Calu3 (cell line): ENCODE measurements around the gene FAM124B. TPM values are rescaled to one million over a fixed set of nuclear protein-coding genes. Genes with fewer than 3 reads are reported as not detected.

Experiments used
- BruUV-seq: library from RNA; stranded (reverse); fragments of 400-500 nt; replicated peaks from 2 replicates; lab custom pipeline; 2021; lab: Mats Ljungman, UMichigan
- CTCF ChIA-PET: fragments of 300-600 bp; sonication (Branson Sonifier 250); formaldehyde crosslinking; loops from one replicate; lab custom pipeline; 2022; ENCODE audit warnings: antibody characterized with exemption; lab: Charles Lee
- DNase-seq: peaks from one replicate; pipeline ENCODE4 v3.0.0; 2022
- H3K27ac Mint-ChIP-seq: one replicate; pipeline ENCODE4 v1.8.0; 2022; ENCODE audit warnings: mixed read lengths; ENCODE audit not compliant: unreplicated experiment
- H3K27me3 Mint-ChIP-seq: one replicate; pipeline ENCODE4 v1.8.0; 2022; ENCODE audit warnings: mixed read lengths; ENCODE audit not compliant: unreplicated experiment
- H3K36me3 Mint-ChIP-seq: one replicate; pipeline ENCODE4 v1.8.0; 2022; ENCODE audit warnings: mild to moderate bottlenecking, moderate library complexity, mixed read lengths; ENCODE audit not compliant: insufficient read depth, unreplicated experiment
- H3K4me1 Mint-ChIP-seq: one replicate; pipeline ENCODE4 v1.8.0; 2022; ENCODE audit warnings: mild to moderate bottlenecking, low read depth, mixed read lengths; ENCODE audit not compliant: unreplicated experiment
- H3K4me3 Mint-ChIP-seq: one replicate; pipeline ENCODE4 v1.8.0; 2022; ENCODE audit warnings: mild to moderate bottlenecking, low read depth, moderate library complexity, mixed read lengths; ENCODE audit not compliant: unreplicated experiment
- H3K9me3 Mint-ChIP-seq: one replicate; pipeline ENCODE4 v1.8.0; 2022; ENCODE audit warnings: low read depth, mixed read lengths; ENCODE audit not compliant: unreplicated experiment
- CTCF ChIP-seq: fragments of 200-600 bp; IDR thresholded peaks from one replicate; pipeline ENCODE4 v1.8.0; 2022; ENCODE audit warnings: antibody characterized with exemption; ENCODE audit not compliant: unreplicated experiment
- intact Hi-C: fragments of 100-400 bp; cut with micrococcal nuclease; formaldehyde crosslinking; loops from one replicate; pipeline ENCODE4 v1.10.0; 2022; ENCODE audit not compliant: unreplicated experiment
- total RNA-seq: library from RNA; stranded (reverse); gene quantifications from 2 replicates; pipeline ENCODE4 v1.2.3, GENCODE V29; 2022

Gene FAM124B
- total RNA-seq, 1 experiment from 2014 or later: not detected

DNA sequence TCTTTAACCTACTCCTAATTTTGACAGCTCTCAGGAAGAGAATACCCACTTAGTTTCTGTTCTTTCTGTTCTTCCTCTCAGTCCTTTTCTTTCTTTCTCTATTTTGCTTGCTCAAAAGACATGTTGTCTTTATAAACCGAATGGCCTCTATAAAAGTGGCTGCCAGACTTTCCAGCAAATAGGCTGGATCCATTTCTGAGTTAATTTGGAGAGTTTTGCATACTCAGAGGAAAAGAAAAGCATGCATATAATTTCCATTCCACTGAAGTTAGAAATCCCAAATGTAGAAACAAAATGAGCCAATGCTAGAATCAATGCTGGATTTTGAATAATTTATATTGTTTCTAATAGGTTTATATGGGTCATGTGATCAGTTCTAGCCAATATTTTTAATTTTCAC is 65.9 kb downstream of the FAM124B start:
- intact Hi-C loops: no loop called here
- H3K4me3 Mint-ChIP-seq: no peak overlapping the region
- no TSS peak for BruUV-seq
- DNase-seq: no peak
- no peak for TF ChIP-seq CTCF
- H3K4me1 Mint-ChIP-seq: no peaks in the 10 kb centered on the region
- CTCF ChIA-PET: no interaction called here
- no peaks in the 10 kb centered on the region for H3K27me3 Mint-ChIP-seq
- H3K27ac Mint-ChIP-seq: no peak overlapping the region
- no peaks in the 10 kb centered on the region for H3K9me3 Mint-ChIP-seq
- H3K36me3 Mint-ChIP-seq: no peaks in the 10 kb centered on the region

GRCh38 chr2:224334726-224335125 is 67.2 kb downstream of the FAM124B start:
- no TSS peak for BruUV-seq
- H3K36me3 Mint-ChIP-seq: no peaks in the 10 kb centered on the region
- H3K27ac Mint-ChIP-seq: no peak overlapping the region
- no peak for TF ChIP-seq CTCF
- no peaks in the 10 kb centered on the region for H3K27me3 Mint-ChIP-seq
- DNase-seq: no peak
- no peak overlapping the region for H3K4me3 Mint-ChIP-seq
- H3K9me3 Mint-ChIP-seq: no peaks in the 10 kb centered on the region
- CTCF ChIA-PET: no interaction called here
- intact Hi-C loops: no loop called here
- H3K4me1 Mint-ChIP-seq: no peaks in the 10 kb centered on the region

DNA sequence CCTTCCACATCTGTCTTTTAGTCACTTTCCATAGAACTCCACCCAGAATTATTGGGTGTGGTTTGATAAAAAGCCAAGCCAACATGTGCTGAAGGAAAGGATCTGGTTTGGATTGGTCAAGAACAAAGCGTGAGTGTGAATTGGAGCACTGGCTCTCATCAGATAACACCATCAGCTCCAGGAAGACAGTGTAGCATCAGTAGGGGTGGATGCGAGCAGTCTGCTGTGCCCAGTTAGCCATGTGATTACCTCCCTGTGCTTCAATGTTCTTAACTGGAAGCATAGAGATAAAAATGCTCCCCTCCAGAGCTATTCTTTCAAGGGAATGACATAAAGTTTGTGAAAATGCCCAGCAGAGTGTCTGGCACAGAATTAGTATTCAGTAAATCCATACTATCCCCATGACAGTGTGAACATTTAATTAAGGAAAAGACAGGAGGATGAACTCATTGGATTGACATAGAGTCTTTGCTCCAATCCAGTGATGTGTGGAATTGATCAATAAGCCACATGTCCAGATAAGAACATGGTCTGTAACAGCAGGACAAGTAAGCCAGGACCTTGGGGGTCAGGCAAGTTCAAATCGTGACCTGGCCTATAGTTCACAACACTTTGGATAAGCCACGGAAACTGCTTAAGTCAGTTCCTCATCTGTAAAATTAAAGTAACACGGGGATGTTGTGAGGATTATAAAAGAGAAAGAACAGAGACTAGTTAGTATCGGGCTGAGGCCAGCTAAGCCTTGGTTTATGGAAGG is 68.0 kb downstream of the FAM124B start:
- CTCF ChIA-PET: interaction anchor here (0.7 kb wide), 1 partner anchor 519 kb away, joined by 4 read pairs; no protein-coding TSS in a partner anchor
- BruUV-seq: no TSS peak

DNA sequence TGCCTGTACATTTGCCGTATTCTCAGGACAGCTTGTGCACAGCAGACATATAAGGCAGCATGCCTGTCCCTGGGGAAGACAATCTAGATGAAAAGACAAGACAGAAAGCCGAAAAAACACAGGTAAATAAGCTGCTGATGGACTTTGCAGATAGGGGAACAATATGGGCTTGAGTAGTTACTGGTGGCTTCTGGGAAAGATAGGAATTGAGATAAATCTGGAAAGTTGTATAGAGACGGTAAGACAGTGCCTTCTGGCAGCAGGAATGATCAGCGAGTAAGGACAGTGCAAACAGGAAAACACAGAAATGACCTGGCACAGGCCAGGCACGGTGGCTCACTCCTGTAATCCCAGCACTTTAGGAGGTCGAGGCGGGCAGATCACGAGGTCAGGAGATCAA is 70.2 kb downstream of the FAM124B start:
- no TSS peak for BruUV-seq
- intact Hi-C loops: no loop called here
- no peak overlapping the region for H3K27ac Mint-ChIP-seq
- no peak for TF ChIP-seq CTCF
- CTCF ChIA-PET: no interaction called here
- no peaks in the 10 kb centered on the region for H3K36me3 Mint-ChIP-seq
- peaks cover 24% of the 10 kb centered on the region for H3K27me3 Mint-ChIP-seq
- no peaks in the 10 kb centered on the region for H3K9me3 Mint-ChIP-seq
- H3K4me1 Mint-ChIP-seq: no peaks in the 10 kb centered on the region
- no peak overlapping the region for H3K4me3 Mint-ChIP-seq
- no peak for DNase-seq

More for the DNA sequence above, 68.0 kb downstream of the FAM124B start:
- DNase-seq: no peak
- no peaks in the 10 kb centered on the region for H3K9me3 Mint-ChIP-seq
- H3K36me3 Mint-ChIP-seq: no peaks in the 10 kb centered on the region
- H3K4me3 Mint-ChIP-seq: no peak overlapping the region
- H3K27me3 Mint-ChIP-seq: peaks cover 2% of the 10 kb centered on the region
- H3K4me1 Mint-ChIP-seq: no peaks in the 10 kb centered on the region
- TF ChIP-seq CTCF: no peak
- intact Hi-C loops: no loop called here
- no peak overlapping the region for H3K27ac Mint-ChIP-seq
